ENCODE data around the gene CCDC12. TPM values are rescaled to one million over a fixed set of nuclear protein-coding genes. Genes with fewer than 3 reads are reported as not detected.

The CCDC12 gene
- total and polyA plus RNA-seq, 2 of the 13 experiments (the other 11 are each of a cell fraction or from before 2014, with no cell fraction given), result 30.1 to 49.5 TPM

GRCh38 chr3:46970391-46971091 is 6.0 kb downstream of the CCDC12 start (continued):
- TF ChIP-seq ZNF503 (CRISPR knock-in tag; IDR thresholded peaks at IDR 0.05), result peak; percentile 83; the same call in 1 of the 2 replicates
- TF ChIP-seq CENPX (CRISPR knock-in tag; IDR thresholded peaks at IDR 0.05), result no peak
- peak; percentile 93 for TF ChIP-seq IKZF5 (CRISPR knock-in tag; IDR thresholded peaks at IDR 0.05)
- TF ChIP-seq SKIL (CRISPR knock-in tag; IDR thresholded peaks at IDR 0.05; ENCODE audit: borderline replicate concordance), result peak; percentile 96
- peak; percentile 88 to 93 for TF ChIP-seq NR2F1 (CRISPR knock-in tag; IDR thresholded peaks at IDR 0.05)
- TF ChIP-seq ZNF615 (CRISPR knock-in tag; IDR thresholded peaks at IDR 0.05; ENCODE audit: borderline replicate concordance), result no peak
- TF ChIP-seq ZNF569 (CRISPR knock-in tag; IDR thresholded peaks at IDR 0.05; ENCODE audit: borderline replicate concordance), result no peak
- TF ChIP-seq ZNF792 (CRISPR knock-in tag; IDR thresholded peaks at IDR 0.05), result peak; percentile 77; the same call in 1 of the 2 replicates
- no peak for TF ChIP-seq CREBL2 (CRISPR knock-in tag; IDR thresholded peaks at IDR 0.05; ENCODE audit: borderline replicate concordance)
- TF ChIP-seq NFKBIZ (CRISPR knock-in tag; IDR thresholded peaks at IDR 0.05), result no peak
- TF ChIP-seq DMTF1 (CRISPR knock-in tag; IDR thresholded peaks at IDR 0.05), result no peak
- no peak for TF ChIP-seq NFIB (CRISPR knock-in tag; IDR thresholded peaks at IDR 0.05; ENCODE audit: borderline replicate concordance)
- peak; percentile 86 for TF ChIP-seq FOXO1 (CRISPR knock-in tag; IDR thresholded peaks at IDR 0.05)
- no peak for TF ChIP-seq HIVEP1 (CRISPR knock-in tag; IDR thresholded peaks at IDR 0.05)
- no peak for TF ChIP-seq RERE (CRISPR knock-in tag; IDR thresholded peaks at IDR 0.05; ENCODE audit: low read depth)
